ENCODE results near the gene ZBTB49.

DNA sequence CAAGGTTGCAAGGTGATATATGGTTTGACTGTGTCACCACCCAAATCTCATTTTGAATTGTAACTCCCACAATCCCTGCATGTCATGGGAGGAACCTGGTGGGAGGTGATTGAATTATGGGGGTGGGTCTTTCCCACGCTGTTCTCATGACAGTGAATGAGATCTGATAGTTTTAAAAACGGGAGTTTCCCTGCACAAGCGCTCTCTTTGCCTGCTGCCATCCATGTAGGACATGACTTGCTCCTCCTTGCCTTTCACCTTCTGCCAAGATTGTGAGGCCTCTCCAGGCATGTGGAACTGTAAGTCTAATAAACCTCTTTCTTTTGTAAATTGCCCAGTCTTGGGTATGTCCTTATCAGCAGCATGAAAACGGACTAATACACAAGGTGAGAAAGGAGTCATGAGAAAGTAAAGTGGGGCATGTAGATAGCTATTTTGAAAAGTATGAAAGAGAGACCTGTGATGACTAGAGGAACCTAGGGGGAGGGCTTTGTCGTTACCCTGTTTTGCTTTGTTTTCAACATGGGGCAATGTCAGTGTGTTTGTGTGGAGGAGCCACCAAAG, 6.3 kb downstream of the ZBTB49 start:
- TF ChIP-seq, protein P1, sequence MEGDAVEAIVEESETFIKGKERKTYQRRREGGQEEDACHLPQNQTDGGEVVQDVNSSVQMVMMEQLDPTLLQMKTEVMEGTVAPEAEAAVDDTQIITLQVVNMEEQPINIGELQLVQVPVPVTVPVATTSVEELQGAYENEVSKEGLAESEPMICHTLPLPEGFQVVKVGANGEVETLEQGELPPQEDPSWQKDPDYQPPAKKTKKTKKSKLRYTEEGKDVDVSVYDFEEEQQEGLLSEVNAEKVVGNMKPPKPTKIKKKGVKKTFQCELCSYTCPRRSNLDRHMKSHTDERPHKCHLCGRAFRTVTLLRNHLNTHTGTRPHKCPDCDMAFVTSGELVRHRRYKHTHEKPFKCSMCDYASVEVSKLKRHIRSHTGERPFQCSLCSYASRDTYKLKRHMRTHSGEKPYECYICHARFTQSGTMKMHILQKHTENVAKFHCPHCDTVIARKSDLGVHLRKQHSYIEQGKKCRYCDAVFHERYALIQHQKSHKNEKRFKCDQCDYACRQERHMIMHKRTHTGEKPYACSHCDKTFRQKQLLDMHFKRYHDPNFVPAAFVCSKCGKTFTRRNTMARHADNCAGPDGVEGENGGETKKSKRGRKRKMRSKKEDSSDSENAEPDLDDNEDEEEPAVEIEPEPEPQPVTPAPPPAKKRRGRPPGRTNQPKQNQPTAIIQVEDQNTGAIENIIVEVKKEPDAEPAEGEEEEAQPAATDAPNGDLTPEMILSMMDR (IDR thresholded peaks at IDR 0.05): no peak
- no peak for TF ChIP-seq POLR2A (IDR thresholded peaks at IDR 0.05)

All from upper lobe of left lung (tissue), 4 donors.